Activated CD8-positive, alpha-beta memory T cell treated with anti-CD3 and anti-CD28 coated beads, Interleukin-2, amount 10 ng/mL, durations not matched to agents 7 days and 5 days (primary cell): ENCODE results near the gene INS. TPM values are rescaled to one million over a fixed set of nuclear protein-coding genes. Genes with fewer than 3 reads are reported as not detected.
"Not testable (repeated sequence)": the region's sequence is repeated elsewhere in the genome, so short reads cannot be mapped to it uniquely, and the experiment has no call there.

Experiments used
- ATAC-seq: fragments of 150-1000 bp; cut with Tn5 transposase; one replicate; pipeline ENCODE4 v1.10.0; 2021; ENCODE audit warnings: moderate library complexity
- CTCF ChIA-PET: fragments of 350-600 bp; sonication (Branson Sonifier 250); formaldehyde crosslinking; loops from one replicate; lab custom pipeline; 2021; ENCODE audit warnings: antibody characterized with exemption; lab: Charles Lee
- DNase-seq: peaks from one replicate; pipeline ENCODE4 v3.0.0-alpha.2; 2020
- H3K27ac Mint-ChIP-seq: one replicate; pipeline ENCODE4 v1.8.0; 2021; ENCODE audit warnings: mild to moderate bottlenecking, mixed read lengths
- H3K27me3 Mint-ChIP-seq: one replicate; pipeline ENCODE4 v1.8.0; 2021; ENCODE audit warnings: mixed read lengths
- H3K36me3 Mint-ChIP-seq: one replicate; pipeline ENCODE4 v1.8.0; 2021; ENCODE audit warnings: mild to moderate bottlenecking, mixed read lengths
- H3K4me1 Mint-ChIP-seq: one replicate; pipeline ENCODE4 v1.8.0; 2021; ENCODE audit warnings: mixed read lengths
- H3K4me3 Mint-ChIP-seq: one replicate; pipeline ENCODE4 v1.8.0; 2021; ENCODE audit warnings: mild to moderate bottlenecking, moderate library complexity, mixed read lengths
- H3K9me3 Mint-ChIP-seq: one replicate; pipeline ENCODE4 v1.8.0; 2022; ENCODE audit warnings: low read depth, mixed read lengths
- total RNA-seq, 2 experiments: library from RNA; stranded (reverse); gene quantifications; one replicate each; pipeline ENCODE4 v1.2.3, GENCODE V29; 2021

The INS gene
- total RNA-seq, 2 experiments from 2014 or later: not detected

DNA sequence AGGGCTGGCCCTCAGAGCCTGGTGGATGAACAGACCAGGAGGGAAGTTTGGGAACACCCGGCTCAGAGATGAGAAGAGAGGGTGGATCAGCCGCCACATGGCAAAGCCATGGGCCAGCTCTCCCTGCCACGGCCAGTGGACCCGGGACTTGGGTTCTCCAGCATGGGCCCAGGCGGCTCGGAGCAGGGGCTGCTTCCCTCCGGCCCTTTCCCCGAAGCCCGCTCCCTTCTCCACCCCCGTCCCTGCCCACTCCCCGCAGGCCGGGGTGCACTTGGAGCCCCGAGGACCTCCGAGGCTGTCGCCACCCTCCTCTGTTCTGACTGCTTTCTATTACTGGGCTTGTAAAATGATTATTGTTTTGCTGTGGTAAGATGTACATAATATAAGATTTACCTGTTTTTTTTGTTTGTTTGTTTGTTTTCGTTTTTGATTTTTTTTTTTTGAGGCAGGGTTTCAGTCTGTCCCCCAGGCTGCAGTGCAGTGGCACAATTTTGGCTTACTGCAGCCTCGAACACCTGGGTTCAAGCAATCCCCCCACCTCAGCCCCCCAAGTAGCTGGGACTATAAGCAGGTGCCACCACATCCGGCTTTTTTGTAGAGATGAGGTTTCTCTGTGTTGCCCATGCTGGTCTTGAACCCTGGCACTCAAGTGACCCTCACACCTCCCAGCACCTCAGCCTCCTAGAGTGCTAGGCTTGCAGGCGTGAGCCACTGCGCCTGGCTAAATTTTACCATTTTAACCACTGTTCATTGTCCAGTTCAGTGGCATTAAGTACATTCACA lies 21.9 kb upstream of the INS start:
- H3K36me3 Mint-ChIP-seq: no peaks in the 10 kb centered on the region
- ATAC-seq (no peak), DNase-seq (no peak)
- H3K27me3 Mint-ChIP-seq: peaks cover 3% of the 10 kb centered on the region
- H3K27ac Mint-ChIP-seq: no peak overlapping the region
- CTCF ChIA-PET: interaction anchor here (0.7 kb wide), 1 partner anchor 13 kb away, joined by 3 read pairs; no protein-coding TSS in a partner anchor
- H3K4me3 Mint-ChIP-seq: no peak overlapping the region
- no peaks in the 10 kb centered on the region for H3K4me1 Mint-ChIP-seq
- no peaks in the 10 kb centered on the region for H3K9me3 Mint-ChIP-seq

DNA sequence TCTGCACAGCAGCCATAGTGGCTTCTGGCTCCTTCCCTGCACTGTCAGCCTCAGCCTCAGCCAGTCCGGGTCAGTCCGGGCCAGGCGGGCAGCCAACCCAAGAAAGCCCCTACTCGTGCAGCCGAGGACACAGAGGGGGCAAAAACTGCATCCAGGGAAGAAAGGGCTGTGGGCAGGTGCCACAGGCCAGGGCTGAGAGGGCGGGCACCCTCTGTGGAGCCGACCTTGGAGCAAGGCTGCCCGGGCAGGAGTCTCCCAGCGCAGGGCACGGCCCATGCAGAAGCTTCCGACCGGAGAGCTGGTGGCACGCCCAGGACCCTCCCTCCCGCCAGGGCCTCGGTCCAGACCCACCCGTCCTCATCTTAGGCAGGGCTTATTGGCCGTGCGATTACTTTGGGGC lies 21.1 kb upstream of the INS start:
- H3K27ac Mint-ChIP-seq: no peak overlapping the region
- H3K36me3 Mint-ChIP-seq: no peaks in the 10 kb centered on the region
- no peak overlapping the region for H3K4me3 Mint-ChIP-seq
- CTCF ChIA-PET: no interaction called here
- H3K4me1 Mint-ChIP-seq: no peaks in the 10 kb centered on the region
- H3K9me3 Mint-ChIP-seq: no peaks in the 10 kb centered on the region
- ATAC-seq (no peak), DNase-seq (no peak)
- H3K27me3 Mint-ChIP-seq: peaks cover 3% of the 10 kb centered on the region

DNA sequence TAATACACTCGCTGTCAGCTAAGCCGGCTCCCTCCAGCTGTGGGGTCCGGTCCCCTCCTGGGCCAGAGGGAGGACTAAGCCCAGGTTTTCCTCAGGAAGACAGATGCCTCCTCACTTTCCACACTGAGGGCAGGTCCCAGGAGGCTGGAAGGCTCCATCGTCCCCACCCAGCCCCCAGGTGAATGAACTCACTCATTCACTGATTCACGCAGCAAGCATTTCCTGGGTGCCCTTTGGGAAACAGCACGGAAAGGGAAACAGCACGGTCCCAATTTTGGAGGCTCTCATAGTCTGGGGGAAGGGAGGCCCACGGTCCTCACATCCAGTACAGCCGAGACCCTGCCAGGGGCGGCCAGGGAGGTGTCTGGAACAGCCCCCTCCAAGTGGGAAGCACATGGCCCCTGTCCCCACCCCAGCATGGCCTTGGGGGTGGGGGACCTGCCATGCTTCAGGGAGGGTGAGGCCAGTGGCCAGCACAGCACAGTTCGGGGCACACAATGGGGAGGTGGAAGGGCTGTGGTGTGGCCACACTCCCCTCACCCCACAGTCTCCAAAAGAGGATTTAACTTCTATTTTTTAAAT lies 19.9 kb upstream of the INS start:
- CTCF ChIA-PET: no interaction called here
- no peaks in the 10 kb centered on the region for H3K4me1 Mint-ChIP-seq
- peaks cover 3% of the 10 kb centered on the region for H3K27me3 Mint-ChIP-seq
- ATAC-seq (no peak), DNase-seq (no peak)
- no peak overlapping the region for H3K27ac Mint-ChIP-seq
- no peaks in the 10 kb centered on the region for H3K36me3 Mint-ChIP-seq
- no peak overlapping the region for H3K4me3 Mint-ChIP-seq
- no peaks in the 10 kb centered on the region for H3K9me3 Mint-ChIP-seq

DNA sequence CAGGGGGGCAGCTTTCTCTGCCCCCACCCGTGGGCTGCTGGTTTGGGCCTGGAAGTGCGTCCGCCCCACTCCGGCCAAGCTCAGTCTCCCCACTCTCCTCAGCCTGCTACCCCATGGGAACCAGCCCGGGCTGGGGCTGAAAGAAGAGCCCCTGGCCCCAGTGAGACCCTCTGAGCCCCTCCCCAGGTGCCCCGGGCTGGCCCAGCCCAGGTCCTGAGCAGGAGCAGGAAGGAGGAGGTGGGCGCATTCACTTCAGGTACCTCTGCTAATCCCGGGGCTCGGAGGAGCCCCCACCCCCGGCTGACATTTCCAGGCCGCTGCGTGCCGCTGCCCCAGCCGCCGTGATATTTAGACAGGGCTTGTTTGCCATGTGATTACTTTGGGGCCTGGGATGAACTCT lies 19.3 kb upstream of the INS start:
- H3K9me3 Mint-ChIP-seq: no peaks in the 10 kb centered on the region
- no peak for DNase-seq
- H3K36me3 Mint-ChIP-seq: no peaks in the 10 kb centered on the region
- no peak for ATAC-seq
- CTCF ChIA-PET: no interaction called here
- H3K4me3 Mint-ChIP-seq: no peak overlapping the region
- peaks cover 3% of the 10 kb centered on the region for H3K27me3 Mint-ChIP-seq
- H3K27ac Mint-ChIP-seq: no peak overlapping the region
- no peaks in the 10 kb centered on the region for H3K4me1 Mint-ChIP-seq

DNA sequence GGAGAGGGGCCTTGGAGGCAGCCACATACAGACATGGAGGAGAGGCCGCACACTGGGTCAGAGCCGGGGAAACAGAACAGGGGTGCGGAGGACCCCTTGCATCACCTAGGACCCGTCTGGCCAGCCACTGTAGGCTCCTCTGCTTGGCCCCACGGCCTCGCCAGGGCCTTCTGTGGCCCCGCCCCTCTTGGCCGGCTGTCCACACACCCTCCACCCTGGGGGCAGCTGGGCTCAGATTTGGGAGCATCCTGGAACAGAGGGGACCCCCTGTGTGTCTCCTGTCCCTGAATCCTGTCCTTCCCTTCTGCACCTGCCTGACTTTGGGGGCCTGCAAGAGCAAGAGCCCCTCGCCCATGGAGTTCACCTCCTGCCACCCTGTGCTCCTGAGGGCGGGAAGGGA lies 18.5 kb upstream of the INS start:
- no peak for DNase-seq
- CTCF ChIA-PET: no interaction called here
- Mint-ChIP-seq H3K4me3 (no peak overlapping the region), H3K9me3 (no peaks in the 10 kb centered on the region), H3K36me3 (no peaks in the 10 kb centered on the region), H3K4me1 (no peaks in the 10 kb centered on the region), H3K27ac (no peak overlapping the region), H3K27me3 (no peaks in the 10 kb centered on the region)
- no peak for ATAC-seq

DNA sequence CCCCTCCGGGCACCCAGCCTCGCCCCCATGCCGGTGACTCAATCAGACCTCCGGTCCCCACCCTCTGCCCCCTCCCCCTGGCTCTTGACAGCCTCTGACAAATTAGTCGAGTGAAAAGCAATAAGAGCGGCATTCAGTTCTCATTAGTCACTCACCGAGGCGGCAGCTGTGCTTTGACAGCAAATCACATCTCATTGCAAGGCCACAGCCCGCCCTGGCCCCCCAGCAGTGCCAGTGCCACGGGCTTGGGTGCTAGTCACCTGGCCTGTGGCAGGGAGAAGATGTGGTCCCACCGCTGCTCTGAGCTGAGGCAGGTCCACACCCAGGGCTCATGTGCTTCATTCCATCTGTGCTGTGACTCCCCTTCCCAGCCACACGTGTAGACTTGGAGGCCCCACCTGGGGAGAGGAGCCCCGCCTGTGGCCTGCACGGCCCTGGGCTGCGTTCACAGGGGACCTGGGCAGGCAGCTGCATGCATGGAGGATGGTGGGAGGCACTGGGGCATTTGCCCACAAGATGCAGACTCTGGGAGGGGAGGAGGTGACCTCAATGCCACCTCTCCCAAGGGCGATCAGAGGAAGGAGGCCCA lies 18.0 kb upstream of the INS start:
- no peak for ATAC-seq
- CTCF ChIA-PET: no interaction called here
- H3K27me3 Mint-ChIP-seq: no peaks in the 10 kb centered on the region

DNA sequence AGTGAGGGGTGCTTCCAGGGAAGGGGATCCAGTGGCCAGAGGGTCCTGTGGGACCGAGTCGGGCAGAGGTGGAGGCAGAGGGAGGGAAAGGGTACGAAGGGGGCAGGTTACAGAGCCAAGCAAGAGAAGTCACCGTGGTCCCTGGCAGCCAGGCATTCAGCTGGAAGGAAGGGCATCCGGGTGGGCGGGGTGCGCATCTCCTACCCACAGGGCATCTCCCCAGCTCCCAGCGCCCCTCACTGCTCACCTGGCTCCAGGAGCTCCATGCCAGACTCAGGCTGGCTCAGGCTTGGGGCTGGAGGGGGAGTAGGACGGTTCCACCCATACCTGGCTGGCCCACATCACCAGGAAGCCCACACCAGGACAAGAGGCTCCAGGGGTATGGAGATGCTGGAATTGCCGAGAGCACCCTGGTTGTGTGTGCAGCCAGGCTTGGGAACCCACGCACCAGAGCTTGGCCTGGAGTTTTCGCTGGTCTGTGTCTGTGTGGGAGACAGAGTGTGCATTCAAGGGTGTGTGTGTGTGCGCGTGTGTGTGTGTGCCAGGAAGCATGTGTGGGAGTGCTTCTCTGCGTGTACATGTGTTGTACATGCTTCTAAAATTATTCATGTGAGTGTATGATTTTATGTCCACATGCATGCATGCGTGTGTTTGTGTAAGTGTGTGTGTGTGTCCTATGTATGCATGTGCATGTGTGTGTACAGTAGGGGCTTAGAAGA lies 17.2 kb upstream of the INS start:
- H3K4me3 Mint-ChIP-seq, H3K4me1 Mint-ChIP-seq, H3K27me3 Mint-ChIP-seq, CTCF ChIA-PET, H3K36me3 Mint-ChIP-seq, H3K9me3 Mint-ChIP-seq, ATAC-seq, DNase-seq, H3K27ac Mint-ChIP-seq: not testable (repeated sequence)

More for the DNA sequence above, 18.0 kb upstream of the INS start:
- DNase-seq: no peak
- no peak overlapping the region for H3K27ac Mint-ChIP-seq
- H3K4me1 Mint-ChIP-seq: no peaks in the 10 kb centered on the region
- no peak overlapping the region for H3K4me3 Mint-ChIP-seq
- H3K9me3 Mint-ChIP-seq: no peaks in the 10 kb centered on the region
- no peaks in the 10 kb centered on the region for H3K36me3 Mint-ChIP-seq

DNA sequence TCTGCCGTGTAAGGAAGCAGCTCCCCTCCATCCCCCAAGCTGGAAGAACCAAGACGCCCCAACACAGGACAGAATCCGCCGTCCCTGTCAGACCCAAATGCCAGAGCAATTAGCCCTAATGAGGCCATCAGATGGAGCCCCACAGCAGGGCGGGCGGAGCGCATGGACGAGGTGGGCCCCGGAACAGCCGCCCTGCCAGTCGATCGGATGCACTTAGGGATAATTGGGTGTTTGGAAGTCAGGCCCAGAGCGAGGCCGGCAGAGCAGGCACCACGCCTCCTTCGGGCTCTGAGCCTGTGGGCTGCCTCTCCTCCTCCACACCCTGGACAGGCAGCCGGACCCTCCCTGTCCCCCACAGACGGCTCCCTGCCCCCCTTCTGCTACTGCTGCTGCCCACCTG lies 16.1 kb upstream of the INS start:
- CTCF ChIA-PET: no interaction called here
- H3K27ac Mint-ChIP-seq: no peak overlapping the region
- no peaks in the 10 kb centered on the region for H3K9me3 Mint-ChIP-seq
- H3K36me3 Mint-ChIP-seq: no peaks in the 10 kb centered on the region
- no peaks in the 10 kb centered on the region for H3K27me3 Mint-ChIP-seq
- no peak for DNase-seq
- no peaks in the 10 kb centered on the region for H3K4me1 Mint-ChIP-seq
- H3K4me3 Mint-ChIP-seq: no peak overlapping the region
- ATAC-seq: no peak

DNA sequence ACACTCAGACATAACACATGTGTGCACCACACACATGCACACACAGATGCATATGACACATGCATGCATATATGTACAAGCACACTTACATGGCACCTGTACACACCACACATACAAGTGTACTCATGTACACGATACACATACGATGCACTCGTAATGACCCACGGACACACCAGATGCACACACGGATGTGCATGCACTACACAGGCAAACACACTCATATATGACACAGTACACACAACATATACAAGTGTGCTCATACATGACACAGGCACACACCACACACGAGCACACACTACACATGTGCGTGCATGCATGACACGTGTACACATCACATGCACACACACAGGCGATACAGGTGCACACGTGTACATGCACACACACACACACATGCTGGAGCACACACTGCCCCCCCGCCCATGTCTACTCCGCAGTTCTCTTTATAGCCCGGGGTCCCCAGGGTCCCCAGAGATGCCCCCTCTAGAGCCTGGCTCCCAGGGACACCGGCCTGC lies 15.4 kb upstream of the INS start:
- ATAC-seq (no peak), DNase-seq (no peak)
- Mint-ChIP-seq H3K4me3 (no peak overlapping the region), H3K27me3 (no peaks in the 10 kb centered on the region), H3K27ac (no peak overlapping the region), H3K36me3 (no peaks in the 10 kb centered on the region), H3K4me1 (no peaks in the 10 kb centered on the region), H3K9me3 (no peaks in the 10 kb centered on the region)
- CTCF ChIA-PET: no interaction called here

DNA sequence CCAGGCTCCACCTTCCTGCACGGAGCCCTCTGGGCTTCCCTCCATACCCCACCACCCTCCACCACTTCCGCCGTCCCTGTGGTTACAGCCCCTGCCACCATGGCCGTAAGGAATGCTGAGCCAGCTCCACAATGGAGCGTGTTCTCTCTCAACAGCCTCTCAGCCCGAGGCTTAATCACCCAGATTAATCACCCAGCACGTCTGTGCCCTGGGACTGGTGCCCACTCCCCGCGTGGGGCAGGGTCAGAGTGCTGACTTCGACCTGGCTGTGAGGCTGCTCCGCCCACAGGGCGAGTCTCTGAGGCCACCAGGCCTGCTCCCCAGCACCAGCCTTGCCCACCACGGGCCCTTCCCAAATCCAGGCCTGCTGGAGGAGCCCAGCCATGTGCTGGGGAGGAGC lies 14.7 kb upstream of the INS start:
- Mint-ChIP-seq H3K4me3 (no peak overlapping the region), H3K9me3 (no peaks in the 10 kb centered on the region), H3K27me3 (no peaks in the 10 kb centered on the region), H3K36me3 (no peaks in the 10 kb centered on the region), H3K4me1 (no peaks in the 10 kb centered on the region), H3K27ac (no peak overlapping the region)
- ATAC-seq: no peak
- CTCF ChIA-PET: interaction anchor here (1.1 kb wide), 1 partner anchor 24 kb away, joined by 3 read pairs; no protein-coding TSS in a partner anchor
- no peak for DNase-seq

DNA sequence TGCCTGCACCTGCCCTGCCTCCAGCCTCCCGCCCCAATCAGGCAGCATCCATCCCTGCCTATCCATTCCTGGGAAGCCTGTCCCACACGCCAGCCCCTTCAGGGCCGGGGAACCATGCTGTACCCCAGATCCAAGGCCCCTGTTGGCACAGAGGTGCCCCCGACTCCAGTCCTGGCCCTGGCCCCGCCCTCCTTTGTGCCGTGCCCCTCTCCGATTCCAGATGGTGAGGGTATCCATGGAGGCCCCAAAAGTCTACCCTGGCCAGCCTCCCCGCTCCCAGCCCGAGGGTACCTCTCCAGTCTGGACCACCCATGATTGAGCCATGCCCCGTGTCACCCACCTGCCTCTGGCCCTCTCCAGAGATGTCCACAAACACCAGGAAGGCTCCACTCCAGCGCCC lies 13.4 kb upstream of the INS start:
- no peaks in the 10 kb centered on the region for H3K27me3 Mint-ChIP-seq
- H3K27ac Mint-ChIP-seq: no peak overlapping the region
- ATAC-seq (no peak), DNase-seq (no peak)
- no peaks in the 10 kb centered on the region for H3K36me3 Mint-ChIP-seq
- CTCF ChIA-PET: no interaction called here
- no peaks in the 10 kb centered on the region for H3K9me3 Mint-ChIP-seq
- H3K4me3 Mint-ChIP-seq: no peak overlapping the region
- no peaks in the 10 kb centered on the region for H3K4me1 Mint-ChIP-seq

DNA sequence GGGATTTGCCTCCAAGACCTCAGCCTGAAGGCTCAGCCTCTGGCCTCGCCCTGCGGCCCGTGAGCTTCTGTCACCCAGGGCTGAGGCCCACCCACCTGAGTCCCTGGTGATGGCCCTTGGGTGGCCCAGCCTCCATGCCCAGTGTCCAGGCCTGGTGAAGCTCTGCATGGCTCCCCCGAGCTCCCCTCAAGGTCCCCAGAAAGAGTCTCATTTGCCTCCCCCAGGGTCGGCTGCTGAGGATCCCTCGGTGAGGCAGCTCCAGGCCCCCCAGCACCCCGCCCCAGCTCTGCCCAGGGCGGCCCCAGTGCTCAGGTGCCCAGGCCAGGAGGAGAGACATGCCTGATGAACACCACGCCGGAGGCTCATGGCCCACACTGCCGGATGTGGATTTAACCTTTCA lies 12.8 kb upstream of the INS start:
- Mint-ChIP-seq H3K4me3 (no peak overlapping the region), H3K27ac (no peak overlapping the region), H3K4me1 (no peaks in the 10 kb centered on the region), H3K27me3 (no peaks in the 10 kb centered on the region), H3K9me3 (no peaks in the 10 kb centered on the region), H3K36me3 (no peaks in the 10 kb centered on the region)
- ATAC-seq (no peak), DNase-seq (no peak)
- CTCF ChIA-PET: no interaction called here

DNA sequence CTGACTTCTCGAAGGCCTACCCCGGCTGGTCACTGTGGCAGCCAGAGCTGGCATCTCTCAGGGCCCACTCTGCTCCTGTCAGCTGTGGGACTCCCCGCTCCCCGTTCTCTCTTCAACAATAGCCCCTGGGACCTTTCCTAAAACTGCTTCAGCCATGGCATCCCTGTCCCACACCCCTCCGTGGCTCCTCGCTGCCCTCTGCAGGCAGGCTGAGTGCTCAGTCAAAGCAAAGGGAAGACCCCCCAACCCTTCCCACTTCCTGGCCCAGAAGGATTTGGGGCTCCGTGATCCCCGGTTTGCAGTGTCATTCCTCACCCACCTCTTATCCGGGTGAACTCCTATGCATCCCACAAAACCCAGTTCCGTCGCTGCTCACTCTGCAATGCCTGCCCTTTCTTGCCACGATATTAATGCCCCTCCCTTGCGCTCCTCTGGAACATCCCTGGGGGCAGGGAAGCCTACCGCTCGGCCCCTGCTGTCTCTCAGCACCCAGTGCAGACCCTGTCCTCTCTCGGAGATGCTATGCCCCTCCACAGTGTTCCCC lies 12.2 kb upstream of the INS start:
- no peaks in the 10 kb centered on the region for H3K9me3 Mint-ChIP-seq
- no peaks in the 10 kb centered on the region for H3K27me3 Mint-ChIP-seq
- no peaks in the 10 kb centered on the region for H3K36me3 Mint-ChIP-seq
- CTCF ChIA-PET: no interaction called here
- H3K4me1 Mint-ChIP-seq: no peaks in the 10 kb centered on the region
- no peak overlapping the region for H3K4me3 Mint-ChIP-seq
- DNase-seq (no peak), ATAC-seq (no peak)
- H3K27ac Mint-ChIP-seq: no peak overlapping the region
